ENCODE measurements around the gene DNAH2. TPM values are rescaled to one million over a fixed set of nuclear protein-coding genes. Genes with fewer than 3 reads are reported as not detected.

Gene DNAH2
- total and polyA plus RNA-seq, 2 donors (not counting 3 experiments of a cell fraction or from before 2014, with no cell fraction given), result 0.10 to 0.11 TPM

- Histone ChIP-seq H2AFZ (ENCODE audit: low read depth, low read length) (peak overlapping the region; percentile 18), H3K9me3 (replicated peaks; ENCODE audit: control insufficient read depth, insufficient read depth, low read length) (no peaks in the 10 kb centered on the region), H3K9ac (replicated peaks; ENCODE audit: extremely low read depth, insufficient read depth, low read length) (no peak overlapping the region), H3K27ac (ENCODE audit: insufficient read depth, low read depth, low read length) (no peak overlapping the region), H3K4me3 (replicated peaks in 1 of 3; ENCODE audit: insufficient read depth in 1 of 3, low read depth in 1 of 3, low read length in 3 of 3) (no peak overlapping the region), H3K4me2 (ENCODE audit: insufficient read depth, low read length) (no peak overlapping the region), H3K36me3 (ENCODE audit: control insufficient read depth in 2 of 2, extremely low read depth in 1 of 2, insufficient read depth in 2 of 2, low read length in 2 of 2) (no peaks in the 10 kb centered on the region), H3K9me1 (replicated peaks; ENCODE audit: control insufficient read depth, extremely low read depth, insufficient read depth, low read length) (no peaks in the 10 kb centered on the region), H3K79me2 (ENCODE audit: control insufficient read depth, insufficient read depth, low read length) (no peaks in the 10 kb centered on the region), H3K4me1 (ENCODE audit: control insufficient read depth, extremely low read depth, insufficient read depth, low read length) (no peaks in the 10 kb centered on the region), H3K27me3 (ENCODE audit: control insufficient read depth in 2 of 2, insufficient read depth in 2 of 2, low read length in 2 of 2) (peaks cover 0 to 6% of the 10 kb centered on the region in 2 experiments), H4K20me1 (replicated peaks; ENCODE audit: control insufficient read depth, extremely low read depth, insufficient read depth, low read length) (no peaks in the 10 kb centered on the region)
- DNase-seq (ENCODE audit: low read depth, low spot score) (no peak), FAIRE-seq (no peak)
- intact Hi-C loops (cut with micrococcal nuclease) (no loop called here), dilution Hi-C loops (cut with MboI; ENCODE audit: extremely low pct_ligation_motif_present, low sequenced_read_pairs) (no loop called here)
- no TSS peak for BruUV-seq (replicated peaks)
- ChIA-PET CTCF (interaction anchor here (0.6 to 8.6 kb wide), 11 partner anchors 8 to 216 kb away, joined by 3 to 121 read pairs (median 4); partner anchors contain the start of gene KDM6B), POLR2A (interaction anchor here (0.6 kb wide), 1 partner anchor 389 kb away, joined by 3 read pairs; no protein-coding TSS in a partner anchor)
- TF ChIP-seq JUN (IDR thresholded peaks at IDR 0.05; ENCODE audit: borderline replicate concordance, insufficient read depth, insufficient read length, low read depth) (no peak), EZH2 (IDR thresholded peaks at IDR 0.05; ENCODE audit: borderline replicate concordance, low read depth, low read length, severe bottlenecking) (no peak), FOS (IDR thresholded peaks at IDR 0.05; ENCODE audit: borderline replicate concordance, insufficient read depth, low read length) (no peak), POLR2A (IDR thresholded peaks at IDR 0.05; ENCODE audit: low read depth, low read length) (no peak), MYC (IDR thresholded peaks at IDR 0.05; ENCODE audit: low read depth, low read length) (no peak), GATA2 (IDR thresholded peaks at IDR 0.05; ENCODE audit: insufficient read depth, insufficient read length, low read depth, low read length) (no peak), CTCF (IDR thresholded peaks at IDR 0.05; ENCODE audit: extremely low read depth in 1 of 2, insufficient read depth in 1 of 2, low read depth in 1 of 2, low read length in 2 of 2) (peak in 1 of 2 donors; percentile 4)
- TF ChIP-seq, protein P1, sequence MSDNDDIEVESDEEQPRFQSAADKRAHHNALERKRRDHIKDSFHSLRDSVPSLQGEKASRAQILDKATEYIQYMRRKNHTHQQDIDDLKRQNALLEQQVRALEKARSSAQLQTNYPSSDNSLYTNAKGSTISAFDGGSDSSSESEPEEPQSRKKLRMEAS (IDR thresholded peaks at IDR 0.05; ENCODE audit: insufficient read depth, insufficient read length), result no peak
These were observed 107.9 kb downstream of the DNAH2 start for GRCh38 chr17:7825206-7825990.
